Panc1 (cell line): ENCODE data around the gene CORO2B. TPM values are rescaled to one million over a fixed set of nuclear protein-coding genes. Genes with fewer than 3 reads are reported as not detected.
A peak's percentile ranks its signal among the peaks of the same experiment; 100 is the strongest.

Experiments used
- ATAC-seq: fragments of 200-7000 bp; cut with Tn5 transposase; 2 replicates; pipeline ENCODE4 v1.9.1; 2020; ENCODE audit warnings: mild to moderate bottlenecking, moderate library complexity
- BruUV-seq: library from RNA; stranded (reverse); fragments of 400-500 nt; replicated peaks from 2 replicates; lab custom pipeline; 2021; lab: Mats Ljungman, UMichigan
- CTCF ChIA-PET: fragments of 300-600 bp; sonication (Branson Sonifier 250); formaldehyde crosslinking; loops from one replicate; lab custom pipeline; 2022; ENCODE audit warnings: antibody characterized with exemption; lab: Charles Lee
- POLR2A ChIA-PET: fragments of 300-600 bp; sonication (Branson Sonifier 250); formaldehyde crosslinking; loops from one replicate; lab custom pipeline; 2022; ENCODE audit warnings: antibody characterized with exemption; lab: Charles Lee
- DNase-seq: peaks from one replicate; pipeline ENCODE4 v3.0.0-alpha.2; 2010; ENCODE audit warnings: low read depth, low spot score
- H3K27ac ChIP-seq: 2 replicates; pipeline ENCODE4 v1.5.1; 2011; ENCODE audit warnings: mild to moderate bottlenecking, low read length, inconsistent platforms
- H3K27me3 ChIP-seq: fragments of 200-500 bp; sonication (Bioruptor generic); 2 replicates; pipeline ENCODE4 v1.6.0; 2014; ENCODE audit warnings: low read length, inconsistent platforms; ENCODE audit not compliant: control insufficient read depth, insufficient read depth
- H3K36me3 ChIP-seq: fragments of 200-500 bp; sonication (Bioruptor generic); 2 replicates; pipeline ENCODE4 v1.5.1; 2014; ENCODE audit warnings: inconsistent platforms, mild to moderate bottlenecking, low read length, moderate library complexity; ENCODE audit not compliant: control insufficient read depth, insufficient read depth
- H3K4me1 ChIP-seq: 2 replicates; pipeline ENCODE4 v1.5.1; 2011; ENCODE audit warnings: inconsistent platforms, mild to moderate bottlenecking, low read length, moderate library complexity; ENCODE audit not compliant: control insufficient read depth, insufficient read depth
- H3K4me3 ChIP-seq, 2 experiments: 2 replicates each; pipeline ENCODE4 v1.5.1; 2011 to 2012; ENCODE audit warnings: low read depth in 2 of 2, low read length in 2 of 2, mild to moderate bottlenecking in 2 of 2, inconsistent platforms in 1 of 2, moderate library complexity in 1 of 2
- H3K9me3 ChIP-seq: fragments of 200-500 bp; sonication (Bioruptor generic); 2 replicates; pipeline ENCODE4 v1.5.1; 2014; ENCODE audit warnings: low read depth, mild to moderate bottlenecking, inconsistent platforms, low read length, moderate library complexity; ENCODE audit not compliant: control insufficient read depth, insufficient read depth
- CTCF ChIP-seq: fragments of 450-650 bp; IDR thresholded peaks from 2 replicates; pipeline ENCODE4 v1.5.1; 2017; ENCODE audit warnings: mild to moderate bottlenecking
- POLR2AphosphoS5 ChIP-seq: IDR thresholded peaks from 2 replicates; pipeline ENCODE4 v1.6.1; 2012; ENCODE audit warnings: mild to moderate bottlenecking, low read depth, low read length, moderate library complexity
- REST ChIP-seq, 2 experiments: IDR thresholded peaks; 2 replicates each; pipeline ENCODE4 v1.6.1; 2011 to 2012; ENCODE audit warnings: low read depth in 2 of 2, control low read depth in 1 of 2, low read length in 1 of 2, mild to moderate bottlenecking in 1 of 2, moderate library complexity in 1 of 2; ENCODE audit not compliant: insufficient read depth in 1 of 2
- SIN3A ChIP-seq: IDR thresholded peaks from 2 replicates; pipeline ENCODE4 v1.6.1; 2012; ENCODE audit warnings: low read depth, mild to moderate bottlenecking, low read length, moderate library complexity, borderline replicate concordance; ENCODE audit not compliant: insufficient read depth
- TCF7L2 ChIP-seq: IDR thresholded peaks from 2 replicates; pipeline ENCODE4 v1.6.1; 2011; ENCODE audit warnings: mild to moderate bottlenecking, low read depth, low read length, inconsistent platforms
- in situ Hi-C: cut with HindIII; loops from 2 replicates; pipeline ENCODE4 v1.10.0; 2016; ENCODE audit warnings: low sequenced_read_pairs, low pct_unique_long_range_greater_than_20kb
- intact Hi-C: fragments of 100-400 bp; cut with micrococcal nuclease; formaldehyde crosslinking; loops from one replicate; pipeline ENCODE4 v1.10.0; 2022; ENCODE audit not compliant: unreplicated experiment
- total RNA-seq: library from RNA; stranded (reverse); gene quantifications from one replicate; pipeline ENCODE4 v1.2.1, GENCODE V29; 2021; ENCODE audit not compliant: unreplicated experiment

Gene CORO2B
- total RNA-seq, 1 experiment from 2014 or later = 0.36 TPM

GRCh38 chr15:68630836-68631235 lies 52.0 kb downstream of the CORO2B start:
- H3K27ac ChIP-seq = no peak overlapping the region
- H3K27me3 ChIP-seq = peaks cover 3% of the 10 kb centered on the region
- H3K36me3 ChIP-seq = no peaks in the 10 kb centered on the region
- TF ChIP-seq TCF7L2 (no peak), REST (IDR thresholded peaks at IDR 0.05; ENCODE audit: insufficient read depth in 1 of 2, low read depth in 2 of 2, low read length in 1 of 2) (no peak), SIN3A (no peak), POLR2AphosphoS5 (no peak), CTCF (no peak)
- intact Hi-C loops = no loop called here
- in situ Hi-C loops = no loop called here
- ATAC-seq (no peak), DNase-seq (no peak)
- ChIA-PET POLR2A (no interaction called here), CTCF (interaction anchor here (0.6 kb wide), 1 partner anchor 332 kb away, joined by 3 read pairs; no protein-coding TSS in a partner anchor)
- H3K4me1 ChIP-seq = no peaks in the 10 kb centered on the region
- H3K4me3 ChIP-seq = no peak overlapping the region
- no peaks in the 10 kb centered on the region for H3K9me3 ChIP-seq
- BruUV-seq = no TSS peak

GRCh38 chr15:68631601-68632051 lies 52.8 kb downstream of the CORO2B start:
- H3K4me1 ChIP-seq = no peaks in the 10 kb centered on the region
- TF ChIP-seq REST (IDR thresholded peaks at IDR 0.05; ENCODE audit: insufficient read depth in 1 of 2, low read depth in 2 of 2, low read length in 1 of 2) = no peak
- TF ChIP-seq CTCF = no peak
- no peak for TF ChIP-seq POLR2AphosphoS5
- TF ChIP-seq TCF7L2 = no peak
- no peak for TF ChIP-seq SIN3A
- H3K27me3 ChIP-seq = peaks cover 3% of the 10 kb centered on the region; the same call in 1 of the 2 replicates
- no peaks in the 10 kb centered on the region for H3K36me3 ChIP-seq
- DNase-seq (no peak), ATAC-seq (0 out of 2 replicates have a peak, but pooled peaks have one; percentile 50)
- no TSS peak for BruUV-seq
- no peaks in the 10 kb centered on the region for H3K9me3 ChIP-seq
- in situ Hi-C loops (no loop called here), intact Hi-C loops (no loop called here)
- H3K27ac ChIP-seq = no peak overlapping the region
- H3K4me3 ChIP-seq = no peak overlapping the region
- POLR2A ChIA-PET = no interaction called here
- CTCF ChIA-PET = interaction anchor here (0.6 kb wide), 1 partner anchor 332 kb away, joined by 3 read pairs; no protein-coding TSS in a partner anchor
